ENCODE results near the gene BCDIN3D.

Gene BCDIN3D

GRCh38 chr12:49888461-49889151 is 45.7 kb upstream of the BCDIN3D start:
- H3K4me3 ChIP-seq (ENCODE audit: low read depth, low read length): no peak overlapping the region
- TF ChIP-seq, protein P1, sequence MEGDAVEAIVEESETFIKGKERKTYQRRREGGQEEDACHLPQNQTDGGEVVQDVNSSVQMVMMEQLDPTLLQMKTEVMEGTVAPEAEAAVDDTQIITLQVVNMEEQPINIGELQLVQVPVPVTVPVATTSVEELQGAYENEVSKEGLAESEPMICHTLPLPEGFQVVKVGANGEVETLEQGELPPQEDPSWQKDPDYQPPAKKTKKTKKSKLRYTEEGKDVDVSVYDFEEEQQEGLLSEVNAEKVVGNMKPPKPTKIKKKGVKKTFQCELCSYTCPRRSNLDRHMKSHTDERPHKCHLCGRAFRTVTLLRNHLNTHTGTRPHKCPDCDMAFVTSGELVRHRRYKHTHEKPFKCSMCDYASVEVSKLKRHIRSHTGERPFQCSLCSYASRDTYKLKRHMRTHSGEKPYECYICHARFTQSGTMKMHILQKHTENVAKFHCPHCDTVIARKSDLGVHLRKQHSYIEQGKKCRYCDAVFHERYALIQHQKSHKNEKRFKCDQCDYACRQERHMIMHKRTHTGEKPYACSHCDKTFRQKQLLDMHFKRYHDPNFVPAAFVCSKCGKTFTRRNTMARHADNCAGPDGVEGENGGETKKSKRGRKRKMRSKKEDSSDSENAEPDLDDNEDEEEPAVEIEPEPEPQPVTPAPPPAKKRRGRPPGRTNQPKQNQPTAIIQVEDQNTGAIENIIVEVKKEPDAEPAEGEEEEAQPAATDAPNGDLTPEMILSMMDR (IDR thresholded peaks at IDR 0.05; ENCODE audit: low read depth, low read length): no peak

- no peak overlapping the region for H3K4me3 ChIP-seq (ENCODE audit: low read depth, low read length)
- TF ChIP-seq, protein P1 (IDR thresholded peaks at IDR 0.05; ENCODE audit: low read depth, low read length): no peak
Observed at GRCh38 chr12:49887536-49888401, 44.9 kb upstream of the BCDIN3D start.

DNA sequence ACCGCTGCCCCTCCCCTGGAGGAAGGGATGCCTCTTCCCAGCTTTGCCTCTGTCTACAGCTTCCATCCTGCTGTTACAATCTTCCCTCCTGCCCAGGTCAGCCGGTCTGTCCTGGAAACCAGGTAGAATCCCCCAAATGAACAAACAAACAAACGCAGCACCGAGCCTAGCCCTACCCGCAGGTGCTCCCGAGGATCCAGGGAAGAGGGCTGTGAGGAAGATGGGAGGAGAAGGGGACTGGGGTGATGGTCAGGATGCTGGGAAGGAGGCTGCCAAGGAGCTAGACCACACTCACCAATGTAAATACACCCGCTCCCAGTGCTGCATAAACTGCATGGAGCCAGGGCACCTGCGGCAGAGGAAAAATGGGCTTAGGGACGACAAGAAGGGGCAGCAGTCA is 44.2 kb upstream of the BCDIN3D start:
- TF ChIP-seq, protein P1 (IDR thresholded peaks at IDR 0.05; ENCODE audit: low read depth, low read length): no peak
- no peak overlapping the region for H3K4me3 ChIP-seq (ENCODE audit: low read depth, low read length)

GRCh38 chr12:49885663-49886461 is 43.0 kb upstream of the BCDIN3D start:
- TF ChIP-seq, protein P1 (IDR thresholded peaks at IDR 0.05; ENCODE audit: low read depth, low read length): no peak
- H3K4me3 ChIP-seq (ENCODE audit: low read depth, low read length): no peak overlapping the region

DNA sequence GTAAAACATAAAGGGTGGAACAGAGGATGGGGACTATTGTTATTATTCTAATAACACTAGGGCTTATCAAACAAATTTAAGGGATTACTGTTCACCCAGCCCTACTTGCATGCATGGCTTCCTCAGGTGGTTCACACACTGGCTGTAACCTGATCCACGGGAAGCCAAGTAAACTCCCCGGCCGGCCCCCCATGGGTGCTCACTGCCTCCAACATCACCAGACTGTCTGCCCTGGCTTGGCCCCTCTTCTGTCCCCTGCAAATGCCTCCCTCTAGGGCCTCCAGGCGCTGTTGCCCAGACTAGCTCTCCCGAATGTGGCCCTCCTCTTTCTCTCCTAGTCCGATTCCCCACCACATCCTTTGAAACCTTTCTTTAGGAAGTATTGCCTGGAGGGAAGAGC is 42.2 kb upstream of the BCDIN3D start:
- no peak overlapping the region for H3K4me3 ChIP-seq (ENCODE audit: low read depth, low read length)
- TF ChIP-seq, protein P1 (IDR thresholded peaks at IDR 0.05; ENCODE audit: low read depth, low read length): no peak

DNA sequence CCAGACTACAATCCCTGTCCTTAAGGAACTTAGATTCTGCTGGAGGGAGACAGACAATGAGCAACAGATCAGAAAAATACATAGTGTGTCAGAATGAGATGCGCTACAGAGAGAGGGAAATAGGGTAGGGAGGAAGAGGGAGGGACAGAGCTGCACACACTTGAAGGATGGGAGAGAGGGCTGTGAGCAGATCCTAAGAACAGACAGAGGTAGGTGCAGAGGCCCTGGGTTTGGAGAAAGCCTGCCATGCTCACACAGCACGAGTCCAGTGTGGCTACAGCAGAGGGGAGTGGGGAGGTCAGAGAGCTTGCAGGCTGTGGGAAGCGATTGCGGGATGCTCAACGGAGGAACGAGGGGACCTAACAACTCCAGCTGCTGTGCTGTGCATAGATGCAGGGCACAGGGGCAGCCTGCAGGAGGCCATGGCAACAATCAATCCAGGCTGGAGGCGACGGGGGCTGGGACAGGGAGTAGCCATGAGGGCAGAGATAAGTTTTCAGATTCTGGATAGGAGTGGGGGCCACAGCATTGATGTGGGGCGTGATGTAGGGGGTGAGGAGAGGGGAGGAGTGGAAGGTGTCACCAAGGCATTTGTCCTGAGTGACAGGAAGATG is 40.1 kb upstream of the BCDIN3D start:
- H3K4me3 ChIP-seq (ENCODE audit: low read depth, low read length): no peak overlapping the region
- TF ChIP-seq, protein P1 (IDR thresholded peaks at IDR 0.05; ENCODE audit: low read depth, low read length): no peak

Data from WI38 (cell line).